DOHH2 (cell line): ENCODE data around the gene RSF1.

Experiments
- EZH2phosphoT487 ChIP-seq: fragments of 200-600 bp; sonication (generic); IDR thresholded peaks from 2 replicates; pipeline ENCODE4 v1.6.1; 2017; ENCODE audit warnings: borderline replicate concordance, mild to moderate bottlenecking, antibody characterized with exemption, low read length, moderate library complexity, mixed read lengths
- TF ChIP-seq, protein P1 (sequence below): fragments of 200-600 bp; sonication (generic); IDR thresholded peaks from one replicate; pipeline ENCODE4 v1.5.1; 2014; ENCODE audit warnings: antibody characterized with exemption, mild to moderate bottlenecking, low read depth, low read length; ENCODE audit not compliant: poor library complexity, severe bottlenecking

DNA sequence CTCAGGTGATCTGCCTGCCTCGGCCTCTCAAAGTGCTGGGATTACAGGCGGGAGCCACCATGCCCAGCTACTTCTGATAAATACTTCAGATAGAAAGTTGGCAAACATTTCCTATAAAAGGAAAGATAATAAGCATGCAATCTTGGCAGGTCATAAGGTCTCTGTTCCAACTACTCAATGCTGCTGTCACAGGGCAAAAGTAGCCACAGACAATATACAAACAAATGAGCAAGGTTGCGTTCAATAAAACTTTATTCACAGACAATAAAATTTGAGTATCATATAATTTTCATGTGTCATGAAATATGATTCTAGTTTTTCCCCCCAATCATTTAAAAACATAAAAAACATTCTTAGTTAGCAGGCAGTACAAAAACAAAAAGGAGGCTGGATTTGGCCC, 129.9 kb downstream of the RSF1 start:
- TF ChIP-seq, protein P1, sequence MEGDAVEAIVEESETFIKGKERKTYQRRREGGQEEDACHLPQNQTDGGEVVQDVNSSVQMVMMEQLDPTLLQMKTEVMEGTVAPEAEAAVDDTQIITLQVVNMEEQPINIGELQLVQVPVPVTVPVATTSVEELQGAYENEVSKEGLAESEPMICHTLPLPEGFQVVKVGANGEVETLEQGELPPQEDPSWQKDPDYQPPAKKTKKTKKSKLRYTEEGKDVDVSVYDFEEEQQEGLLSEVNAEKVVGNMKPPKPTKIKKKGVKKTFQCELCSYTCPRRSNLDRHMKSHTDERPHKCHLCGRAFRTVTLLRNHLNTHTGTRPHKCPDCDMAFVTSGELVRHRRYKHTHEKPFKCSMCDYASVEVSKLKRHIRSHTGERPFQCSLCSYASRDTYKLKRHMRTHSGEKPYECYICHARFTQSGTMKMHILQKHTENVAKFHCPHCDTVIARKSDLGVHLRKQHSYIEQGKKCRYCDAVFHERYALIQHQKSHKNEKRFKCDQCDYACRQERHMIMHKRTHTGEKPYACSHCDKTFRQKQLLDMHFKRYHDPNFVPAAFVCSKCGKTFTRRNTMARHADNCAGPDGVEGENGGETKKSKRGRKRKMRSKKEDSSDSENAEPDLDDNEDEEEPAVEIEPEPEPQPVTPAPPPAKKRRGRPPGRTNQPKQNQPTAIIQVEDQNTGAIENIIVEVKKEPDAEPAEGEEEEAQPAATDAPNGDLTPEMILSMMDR, result no peak
- no peak for TF ChIP-seq EZH2phosphoT487
